B cell (primary cell): ENCODE data around the gene CD19. TPM values are rescaled to one million over a fixed set of nuclear protein-coding genes. Genes with fewer than 3 reads are reported as not detected.

Experiments
- ATAC-seq: fragments of 200-7000 bp; cut with Tn5 transposase; one replicate; pipeline ENCODE4 v1.10.0; 2021; ENCODE audit warnings: low read depth, mild to moderate bottlenecking, moderate number of reproducible peaks, moderate library complexity
- CTCF ChIA-PET: fragments of 350-600 bp; sonication (Branson Sonifier 250); formaldehyde crosslinking; loops from one replicate; lab custom pipeline; 2021; ENCODE audit warnings: antibody characterized with exemption, inconsistent platforms; lab: Charles Lee
- POLR2A ChIA-PET: fragments of 350-600 bp; sonication (Branson Sonifier 250); formaldehyde crosslinking; loops from one replicate; lab custom pipeline; 2021; ENCODE audit warnings: antibody characterized with exemption; lab: Charles Lee
- DNase-seq: peaks from one replicate; pipeline ENCODE4 v3.0.0; 2013
- H2AFZ ChIP-seq: 2 replicates; pipeline ENCODE4 v1.6.1; 2012; ENCODE audit warnings: mild to moderate bottlenecking, low read depth, low read length; ENCODE audit not compliant: insufficient read depth, poor library complexity, severe bottlenecking
- H3K27ac ChIP-seq, 2 donors: 1 replicate in 1 of 2; 2 replicates in 1 of 2; pipeline ENCODE4 v1.5.1; 2012 to 2013; ENCODE audit warnings: low read length in 2 of 2, mild to moderate bottlenecking in 2 of 2, moderate library complexity in 1 of 2
- H3K27me3 ChIP-seq, 4 experiments: fragments of 200-600 bp in 1 of 4; sonication (generic) in 1 of 4; replicated peaks in 1 of 4; 1 replicate in 2 of 4; 2 replicates in 2 of 4; pipeline versions ENCODE4 v1.6.1 to v1.7.0; 2013 to 2016; ENCODE audit warnings: low read length in 3 of 4, mild to moderate bottlenecking in 2 of 4, mixed read lengths in 1 of 4, moderate library complexity in 1 of 4; ENCODE audit not compliant: insufficient read depth in 4 of 4, control insufficient read depth in 3 of 4; ENCODE audit errors: control extremely low read depth in 1 of 4
- H3K36me3 ChIP-seq, 2 experiments: replicated peaks in 1 of 2; 1 replicate in 1 of 2; 2 replicates in 1 of 2; pipeline versions ENCODE4 v1.6.1 to v1.7.1; 2013; ENCODE audit warnings: low read length in 1 of 2; ENCODE audit not compliant: insufficient read depth in 2 of 2, control insufficient read depth in 1 of 2; ENCODE audit errors: control extremely low read depth in 1 of 2, extremely low read depth in 1 of 2
- H3K4me1 ChIP-seq, 2 donors: fragments of 200-600 bp in 1 of 2; sonication (generic) in 1 of 2; 1 replicate in 1 of 2; 2 replicates in 1 of 2; pipeline versions ENCODE4 v1.5.1 to v1.6.1; 2013 to 2017; ENCODE audit warnings: low read length in 2 of 2; ENCODE audit not compliant: control insufficient read depth in 2 of 2, insufficient read depth in 2 of 2
- H3K4me2 ChIP-seq: replicated peaks from 2 replicates; pipeline ENCODE3; 2012; ENCODE audit warnings: mild to moderate bottlenecking, low read depth, low read length; ENCODE audit not compliant: poor library complexity, severe bottlenecking
- H3K4me3 ChIP-seq, 5 experiments: fragments of 200-600 bp in 1 of 5; sonication (generic) in 1 of 5; 1 replicate in 3 of 5; 2 replicates in 2 of 5; pipeline versions ENCODE4 v1.5.1 to v1.7.0; 2011 to 2016; ENCODE audit warnings: low read length in 4 of 5, mild to moderate bottlenecking in 4 of 5, low read depth in 2 of 5, control low read depth in 1 of 5, moderate library complexity in 1 of 5; ENCODE audit not compliant: insufficient read depth in 1 of 5; ENCODE audit errors: control extremely low read depth in 1 of 5, extremely low read depth in 1 of 5
- H3K79me2 ChIP-seq: fragments of 200-600 bp; sonication (generic); one replicate; pipeline ENCODE4 v1.6.0; 2016; ENCODE audit warnings: low read length; ENCODE audit not compliant: control insufficient read depth, insufficient read depth
- H3K9ac ChIP-seq: fragments of 200-600 bp; sonication (generic); 2 replicates; pipeline ENCODE4 v1.6.1; 2017; ENCODE audit warnings: mild to moderate bottlenecking, low read length, moderate library complexity
- H3K9me3 ChIP-seq, 3 donors: one replicate each; pipeline versions ENCODE4 v1.6.1 to v1.7.1; 2013; ENCODE audit warnings: low read length in 2 of 3; ENCODE audit not compliant: control insufficient read depth in 2 of 3, insufficient read depth in 1 of 3; ENCODE audit errors: control extremely low read depth in 1 of 3
- H4K20me1 ChIP-seq: 2 replicates; pipeline ENCODE4 v1.6.0; 2012; ENCODE audit warnings: mild to moderate bottlenecking, low read length; ENCODE audit not compliant: insufficient read depth, control insufficient read depth, poor library complexity, severe bottlenecking
- H3K27ac Mint-ChIP-seq: one replicate; pipeline ENCODE4 v1.8.0; 2021; ENCODE audit warnings: mixed read lengths
- H3K27me3 Mint-ChIP-seq: one replicate; pipeline ENCODE4 v1.8.0; 2021; ENCODE audit warnings: mixed read lengths
- H3K4me1 Mint-ChIP-seq: one replicate; pipeline ENCODE4 v1.8.0; 2021; ENCODE audit warnings: mixed read lengths
- H3K4me3 Mint-ChIP-seq: one replicate; pipeline ENCODE4 v1.8.0; 2021; ENCODE audit warnings: mixed read lengths
- H3K9me3 Mint-ChIP-seq: one replicate; pipeline ENCODE4 v1.8.0; 2022; ENCODE audit warnings: mixed read lengths; ENCODE audit not compliant: insufficient read depth
- CTCF ChIP-seq: fragments of 200-600 bp; IDR thresholded peaks from one replicate; pipeline ENCODE4 v1.8.0; 2022; ENCODE audit warnings: antibody characterized with exemption, mild to moderate bottlenecking
- EZH2 ChIP-seq: IDR thresholded peaks from 2 replicates; pipeline ENCODE4 v1.6.1; 2012; ENCODE audit warnings: borderline replicate concordance, low read depth, mild to moderate bottlenecking, moderate library complexity, low read length; ENCODE audit not compliant: insufficient read depth, poor library complexity, severe bottlenecking
- WGBS: methylation state at CpG from one replicate; pipeline ENCODE4 v1.1.5; 2013; ENCODE audit warnings: missing lambda C conversion rate; ENCODE audit not compliant: insufficient coverage; 5-methylcytosine and 5-hydroxymethylcytosine counted together
- intact Hi-C: fragments of 100-400 bp; cut with micrococcal nuclease; formaldehyde crosslinking; loops from one replicate; pipeline ENCODE4 v1.10.0; 2022
- polyA plus RNA-seq: library from polyadenylated mRNA; depleted of rRNA; stranded (reverse); fragments of >200 nt; gene quantifications from 2 replicates; pipeline ENCODE4 v1.2.3, GENCODE V29; 2012
- total RNA-seq, 2 donors: library from RNA; stranded (reverse); fragments of 120-200 nt in 1 of 2; gene quantifications; 1 replicate in 1 of 2; 2 replicates in 1 of 2; pipeline versions ENCODE4 v1.2.3 to v1.2.4, GENCODE V29; 2013 to 2022

Gene CD19
- total and polyA plus RNA-seq, 2 donors (not counting 1 experiment from before 2014, with no cell fraction given), result 306 to 478 TPM

- H3K4me2 ChIP-seq, result no peak overlapping the region
- intact Hi-C loops, result no loop called here
- H3K79me2 ChIP-seq, result peaks cover 27% of the 10 kb centered on the region
- ChIA-PET CTCF (no interaction called here), POLR2A (no interaction called here)
- no peak overlapping the region for H3K27ac ChIP-seq
- peaks cover 16 to 22% of the 10 kb centered on the region in 2 donors for H3K4me1 ChIP-seq
- H4K20me1 ChIP-seq, result peaks cover 38% of the 10 kb centered on the region
- Mint-ChIP-seq H3K9me3 (no peaks in the 10 kb centered on the region), H3K27ac (no peak overlapping the region), H3K27me3 (no peaks in the 10 kb centered on the region), H3K4me3 (no peak overlapping the region), H3K4me1 (peaks cover 26% of the 10 kb centered on the region)
- H3K36me3 ChIP-seq, result peaks cover 0 to 64% of the 10 kb centered on the region in 2 experiments
- no peak for TF ChIP-seq EZH2
- no peak for TF ChIP-seq CTCF
- H3K27me3 ChIP-seq, result peaks cover 0 to 13% (median 0%) of the 10 kb centered on the region in 4 experiments
- no peak for ATAC-seq
- no peak overlapping the region for H2AFZ ChIP-seq
- H3K9me3 ChIP-seq, result peaks cover 0 to 15% (median 3%) of the 10 kb centered on the region in 3 donors
- H3K4me3 ChIP-seq, result no peak overlapping the region
- WGBS, result 100% methylated on average over 6 of the region's 7 CpGs
- DNase-seq, result no peak
- no peak overlapping the region for H3K9ac ChIP-seq
These were observed 49.2 kb downstream of the CD19 start for GRCh38 chr16:28980929-28981328.

GRCh38 chr16:28981517-28981916 lies 49.7 kb downstream of the CD19 start:
- no peak overlapping the region for H3K4me3 ChIP-seq
- peaks cover 43% of the 10 kb centered on the region for H4K20me1 ChIP-seq
- no peak overlapping the region for H3K9ac ChIP-seq
- Mint-ChIP-seq H3K4me3 (no peak overlapping the region), H3K9me3 (no peaks in the 10 kb centered on the region), H3K4me1 (peaks cover 22% of the 10 kb centered on the region), H3K27me3 (no peaks in the 10 kb centered on the region), H3K27ac (no peak overlapping the region)
- no peak overlapping the region for H3K27ac ChIP-seq
- WGBS, result 89% methylated on average over 8 of the region's 12 CpGs
- H3K9me3 ChIP-seq, result peaks cover 0 to 21% (median 3%) of the 10 kb centered on the region in 3 donors
- H3K79me2 ChIP-seq, result peaks cover 27% of the 10 kb centered on the region
- no peak overlapping the region for H3K4me2 ChIP-seq
- DNase-seq, result peak; percentile 34
- H3K4me1 ChIP-seq, result peaks cover 16 to 22% of the 10 kb centered on the region in 2 donors
- POLR2A ChIA-PET, result no interaction called here
- CTCF ChIA-PET, result interaction anchor here (0.6 kb wide), 1 partner anchor 1651 kb away, joined by 4 read pairs; no protein-coding TSS in a partner anchor
- peaks cover 0 to 13% (median 0%) of the 10 kb centered on the region in 4 experiments for H3K27me3 ChIP-seq
- H2AFZ ChIP-seq, result no peak overlapping the region
- H3K36me3 ChIP-seq, result peaks cover 0 to 67% of the 10 kb centered on the region in 2 experiments
- TF ChIP-seq CTCF, result peak; percentile 54
- TF ChIP-seq EZH2, result no peak
- no peak for ATAC-seq
- intact Hi-C loops, result no loop called here
